ENCODE data around the gene CTNNA2. TPM values are rescaled to one million over a fixed set of nuclear protein-coding genes. Genes with fewer than 3 reads are reported as not detected.
"Not testable (repeated sequence)": the region's sequence is repeated elsewhere in the genome, so short reads cannot be mapped to it uniquely, and the experiment has no call there.

CTNNA2 gene
- total RNA-seq, 1 donor from 2014 or later, result 0.37 TPM

DNA sequence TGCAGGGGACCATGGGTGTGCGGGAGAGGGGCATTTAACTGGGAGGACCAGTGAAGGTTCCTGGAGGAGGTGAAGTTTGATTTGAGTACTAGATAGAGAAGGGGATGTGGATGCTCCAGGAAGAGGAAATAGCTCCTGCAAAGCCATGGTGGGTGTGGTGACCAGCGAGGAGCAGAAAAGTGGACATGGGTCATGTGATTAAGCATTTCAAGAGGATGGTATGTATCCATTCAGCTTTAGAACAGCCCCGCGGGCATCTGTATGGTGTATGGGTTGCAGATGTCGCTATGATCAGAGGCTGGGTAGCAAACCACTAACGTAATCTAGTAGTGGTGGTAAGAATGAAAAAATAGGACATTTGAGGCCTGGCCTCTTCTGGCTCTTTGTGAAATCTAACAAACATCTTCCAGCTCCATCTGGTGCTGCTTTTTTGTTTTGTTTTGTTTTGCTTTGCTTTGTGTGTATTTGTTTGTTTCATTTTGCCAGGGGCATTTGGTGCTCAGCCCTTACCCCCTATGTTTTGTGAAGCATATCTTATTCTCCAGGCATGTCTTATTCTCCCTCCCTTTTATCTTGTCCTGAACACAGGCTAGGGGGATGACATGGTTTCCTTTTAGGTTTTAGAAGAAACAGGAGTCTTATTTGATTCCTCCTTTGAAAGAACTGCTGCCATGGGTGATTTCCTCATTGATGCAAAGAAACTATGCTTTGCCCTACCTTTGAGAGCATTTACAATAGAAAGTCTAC lies 565.6 kb downstream of the CTNNA2 start:
- DNase-seq (ENCODE audit: low spot score), result no peak

DNA sequence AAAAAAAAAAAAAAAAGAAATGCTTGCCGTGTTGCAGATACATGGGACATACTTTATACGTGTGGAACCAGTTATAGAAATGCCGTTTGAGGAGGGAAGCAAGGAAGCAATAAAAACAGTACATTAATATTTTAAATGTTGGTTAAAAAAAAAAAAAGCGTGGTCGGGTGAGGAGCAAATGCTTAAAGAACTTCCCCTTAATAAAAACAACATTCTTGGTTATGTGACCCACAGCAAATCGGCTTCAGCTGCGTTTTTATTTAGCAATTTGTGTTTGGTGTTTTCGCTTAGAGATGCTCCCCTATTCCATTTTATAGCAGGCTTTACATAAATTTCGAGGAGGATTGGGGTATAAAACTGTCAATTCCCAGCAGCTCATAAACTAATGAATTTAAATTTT lies 568.1 kb downstream of the CTNNA2 start:
- DNase-seq (ENCODE audit: low spot score), result no peak

DNA sequence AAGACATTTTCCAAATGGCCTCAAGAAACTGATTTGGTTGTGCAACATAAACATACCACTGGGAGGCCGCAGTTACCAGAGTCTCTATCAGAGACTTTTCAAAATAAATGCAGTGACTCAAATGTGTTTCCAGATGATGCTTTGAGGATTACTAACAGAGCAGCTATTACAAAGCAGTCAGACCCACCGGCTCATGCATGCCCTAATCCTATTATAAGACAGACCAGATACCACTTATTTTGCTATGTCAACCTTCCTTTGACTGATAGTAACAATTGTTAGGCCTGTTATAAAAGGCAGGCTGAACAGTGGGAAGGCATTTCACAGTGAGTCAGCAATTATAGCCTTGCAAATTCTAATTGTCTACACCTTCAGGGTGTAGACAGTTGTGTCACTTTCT lies 574.0 kb downstream of the CTNNA2 start:
- DNase-seq (ENCODE audit: low spot score), result no peak

DNA sequence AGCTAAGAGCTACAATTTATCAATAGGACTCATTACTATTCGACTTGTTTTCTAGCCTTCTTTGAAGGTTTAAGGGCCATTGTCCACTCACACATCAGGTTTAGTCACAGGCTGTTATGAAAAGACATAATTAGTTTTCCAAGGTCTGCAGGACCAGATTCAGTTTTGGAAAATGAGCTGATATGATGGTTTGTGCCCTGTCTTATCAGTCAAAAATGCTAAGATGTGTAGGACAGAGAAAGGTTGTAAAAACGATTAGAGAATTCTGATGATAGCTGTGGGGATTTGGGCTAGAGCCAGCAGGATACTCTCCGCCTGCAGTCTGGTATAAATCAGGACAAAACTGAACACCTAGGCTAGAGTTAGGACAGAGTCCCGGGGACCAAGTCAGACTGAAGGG lies 578.4 kb downstream of the CTNNA2 start:
- DNase-seq (ENCODE audit: low spot score), result no peak

DNA sequence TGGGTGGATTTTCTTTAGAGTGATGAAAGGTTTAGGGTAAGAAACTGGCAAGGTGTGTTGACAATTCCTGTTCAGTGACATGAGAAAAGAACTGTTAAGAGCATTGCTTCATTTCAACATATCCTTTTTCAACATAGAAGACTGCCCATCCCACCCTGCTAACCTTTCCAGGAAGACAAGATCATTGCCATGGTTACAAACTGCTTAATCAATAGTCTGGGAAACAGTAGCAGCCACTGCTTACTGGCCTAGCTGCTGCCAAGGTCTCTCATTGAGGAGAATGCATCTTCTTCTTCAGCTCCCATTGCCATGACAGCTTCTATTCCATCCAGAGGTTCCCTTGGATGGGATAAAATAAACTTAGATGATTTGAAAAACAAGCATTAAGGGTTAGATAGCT lies 579.6 kb downstream of the CTNNA2 start:
- no peak for DNase-seq (ENCODE audit: low spot score)

DNA sequence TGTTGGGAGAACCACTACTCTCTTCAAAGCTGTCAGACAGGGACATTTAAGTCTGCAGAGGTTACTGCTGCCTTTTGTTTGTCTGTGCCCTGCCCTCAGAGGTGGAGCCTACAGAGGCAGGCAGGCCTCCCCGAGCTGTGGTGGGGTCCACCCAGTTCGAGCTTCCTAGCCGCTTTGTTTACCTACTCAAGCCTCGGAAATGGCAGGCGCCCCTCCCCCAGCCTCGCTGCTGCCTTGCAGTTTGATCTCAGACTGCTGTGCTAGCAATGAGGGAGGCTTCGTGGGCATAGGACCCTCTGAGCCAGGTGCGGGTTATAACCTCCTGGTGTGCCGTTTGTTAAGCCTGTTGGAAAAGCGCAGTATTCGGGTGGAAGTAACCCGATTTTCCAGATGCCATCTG lies 585.7 kb downstream of the CTNNA2 start:
- not testable (repeated sequence) for DNase-seq (ENCODE audit: low spot score)

DNA sequence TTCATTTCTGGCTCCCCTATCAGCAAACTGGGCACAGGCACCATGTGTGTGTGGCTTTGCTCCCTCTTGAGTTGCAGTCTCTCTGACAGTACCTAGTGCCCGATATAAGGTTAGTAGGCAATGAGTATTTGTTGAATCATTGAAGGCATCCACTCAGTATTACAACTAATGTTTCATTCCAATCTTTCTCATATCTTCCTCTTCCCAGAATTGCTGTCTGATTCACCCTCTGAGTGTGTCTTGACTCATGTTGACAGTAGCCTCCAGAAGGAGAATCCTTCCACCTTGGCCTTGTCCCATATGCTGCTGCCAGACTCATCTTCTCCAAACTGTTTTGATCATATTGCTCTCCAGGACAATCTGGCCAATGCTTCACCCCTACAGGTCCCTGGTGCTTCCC lies 589.2 kb downstream of the CTNNA2 start:
- no peak for DNase-seq (ENCODE audit: low spot score)

DNA sequence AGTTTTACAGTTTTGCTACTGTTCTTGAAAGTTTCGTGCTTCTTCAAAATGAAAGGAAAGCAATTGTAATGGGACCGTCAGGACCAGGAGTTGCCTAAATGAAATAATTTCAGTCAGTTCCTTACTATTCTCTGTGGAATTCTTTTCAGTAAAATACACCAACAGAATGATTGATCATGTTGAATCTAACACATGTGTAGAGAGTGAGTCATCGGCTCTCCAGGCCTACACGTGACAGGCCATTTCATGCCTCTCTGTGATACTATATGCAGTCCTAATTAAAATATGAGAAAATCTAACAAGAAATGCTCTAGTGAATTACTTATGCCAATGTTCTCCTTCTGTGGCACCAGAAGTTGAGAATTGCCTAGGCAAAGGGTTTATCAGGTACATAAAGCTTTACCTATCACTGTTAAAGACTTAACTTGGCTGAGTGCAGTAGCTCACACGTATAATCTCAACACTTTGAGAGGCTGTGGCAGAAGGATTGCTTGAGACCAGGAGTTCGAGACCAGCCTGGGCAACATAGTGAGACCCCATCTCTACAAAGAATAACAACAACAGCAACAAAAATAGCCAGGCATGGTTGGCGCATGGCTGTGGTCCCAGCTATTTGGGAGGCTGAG lies 592.3 kb downstream of the CTNNA2 start:
- DNase-seq (ENCODE audit: low spot score), result no peak

DNA sequence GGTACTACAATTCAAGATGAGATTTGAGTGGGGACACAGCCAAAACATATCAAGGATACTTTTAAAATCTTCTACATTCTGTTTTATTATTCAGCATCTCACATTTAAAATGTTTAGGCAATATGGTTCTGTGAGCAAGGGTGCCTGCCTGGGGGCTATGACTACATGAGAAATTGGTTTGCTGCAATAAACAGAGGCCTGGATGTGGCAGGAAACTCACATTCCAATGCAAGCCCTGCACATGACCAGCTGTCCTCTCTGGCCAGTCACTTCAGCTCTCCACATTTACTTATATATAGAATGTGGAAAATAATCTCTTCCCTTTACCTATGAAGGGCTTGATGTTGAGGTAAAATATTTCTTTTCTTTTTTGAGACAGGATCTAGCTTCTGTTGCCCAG lies 598.3 kb downstream of the CTNNA2 start:
- no peak for DNase-seq (ENCODE audit: low spot score)

DNA sequence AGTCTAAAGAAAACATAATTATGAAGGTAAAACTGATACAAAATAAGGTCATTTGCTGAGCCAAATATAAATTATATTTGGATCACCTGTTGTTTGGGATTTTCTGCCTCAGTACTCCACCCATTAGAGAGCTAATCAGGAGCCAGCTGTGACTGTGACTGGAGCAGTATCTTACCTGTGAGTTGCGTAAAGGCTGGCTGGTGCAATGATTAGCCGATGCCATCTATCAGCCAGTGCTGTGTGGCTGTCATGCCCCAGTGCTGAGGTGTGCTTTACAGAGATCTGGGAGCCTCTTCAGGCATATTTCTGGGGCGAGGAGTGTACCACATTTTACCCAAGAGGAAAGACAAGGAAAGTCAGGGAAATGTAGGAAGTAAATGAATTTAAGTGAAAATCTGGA lies 599.9 kb downstream of the CTNNA2 start:
- no peak for DNase-seq (ENCODE audit: low spot score)

DNA sequence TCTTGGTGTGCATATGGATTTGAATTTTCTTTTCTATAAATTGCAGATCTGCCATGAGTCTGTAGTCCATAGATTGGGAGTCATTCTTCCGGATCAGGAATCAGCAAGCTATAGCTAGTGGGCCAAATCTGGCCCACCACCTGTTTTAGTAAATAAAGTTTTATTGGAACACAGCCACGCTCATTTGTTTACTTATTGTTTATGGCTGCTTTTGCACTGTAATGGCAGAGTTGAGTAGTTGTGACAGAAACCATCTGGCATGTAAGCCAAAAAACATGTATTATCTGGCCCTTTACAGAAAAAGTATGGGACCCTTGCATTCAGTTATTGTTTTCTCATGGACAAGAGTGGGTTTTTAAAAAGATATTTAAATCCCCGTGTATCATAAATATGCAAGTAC lies 600.5 kb downstream of the CTNNA2 start:
- no peak for DNase-seq (ENCODE audit: low spot score)

DNA sequence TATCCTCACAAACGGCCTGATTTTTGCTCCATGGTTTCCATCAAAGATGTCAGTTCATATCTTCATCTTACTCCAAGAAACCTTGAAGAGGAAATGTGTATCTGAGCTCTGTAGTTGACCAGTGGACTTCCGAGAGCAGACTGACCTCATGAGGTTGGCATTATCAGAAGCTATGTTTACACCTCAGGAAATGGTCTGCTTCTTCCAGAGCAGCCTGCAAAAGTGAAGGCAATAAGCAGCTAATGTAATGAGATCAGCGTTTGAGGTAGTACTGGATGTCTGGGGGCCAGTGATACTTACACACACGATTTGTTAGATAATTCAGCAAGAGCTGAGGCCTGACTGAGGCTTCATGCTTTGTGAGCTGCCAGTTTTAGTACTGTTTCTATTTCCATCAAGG lies 602.0 kb downstream of the CTNNA2 start:
- no peak for DNase-seq (ENCODE audit: low spot score)

DNA sequence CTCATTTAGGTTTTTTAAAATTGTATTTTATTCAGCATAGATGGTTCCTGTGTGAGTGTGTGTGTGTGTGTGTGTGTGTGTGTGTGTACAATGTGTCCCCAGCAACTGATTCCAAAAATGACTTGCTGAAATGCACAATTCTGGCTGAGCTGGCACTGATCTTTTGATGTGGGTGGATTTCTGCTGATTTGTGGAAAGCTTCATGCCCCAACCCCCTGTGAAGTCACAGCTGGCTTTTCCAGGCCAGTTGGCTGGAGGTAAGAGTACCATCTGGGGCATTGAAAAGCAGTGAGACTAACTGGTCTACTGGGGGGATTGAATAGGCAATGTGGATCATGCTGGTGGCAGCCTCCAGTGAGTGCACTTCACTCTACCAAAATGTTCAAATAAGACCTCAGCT lies 604.5 kb downstream of the CTNNA2 start:
- DNase-seq (ENCODE audit: low spot score), result no peak

DNA sequence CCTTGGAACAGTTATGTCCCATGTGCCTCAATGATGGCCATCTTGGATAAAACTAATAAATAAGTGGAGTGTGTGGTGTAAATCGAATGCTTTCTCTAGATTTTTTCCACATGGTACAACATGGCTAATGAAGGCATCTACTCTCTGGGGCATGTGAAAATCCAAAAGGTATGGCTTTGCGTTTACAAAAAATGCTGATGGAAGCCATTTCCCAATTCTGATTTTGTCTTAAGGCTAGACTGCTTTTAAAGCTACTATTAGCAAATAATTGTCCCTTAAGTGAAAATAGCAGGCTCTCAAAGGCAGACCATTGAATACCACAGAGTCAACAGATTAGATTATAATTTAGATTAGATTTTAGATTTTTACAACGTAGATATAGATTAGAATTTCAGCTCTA lies 608.0 kb downstream of the CTNNA2 start:
- DNase-seq (ENCODE audit: low spot score), result no peak

DNA sequence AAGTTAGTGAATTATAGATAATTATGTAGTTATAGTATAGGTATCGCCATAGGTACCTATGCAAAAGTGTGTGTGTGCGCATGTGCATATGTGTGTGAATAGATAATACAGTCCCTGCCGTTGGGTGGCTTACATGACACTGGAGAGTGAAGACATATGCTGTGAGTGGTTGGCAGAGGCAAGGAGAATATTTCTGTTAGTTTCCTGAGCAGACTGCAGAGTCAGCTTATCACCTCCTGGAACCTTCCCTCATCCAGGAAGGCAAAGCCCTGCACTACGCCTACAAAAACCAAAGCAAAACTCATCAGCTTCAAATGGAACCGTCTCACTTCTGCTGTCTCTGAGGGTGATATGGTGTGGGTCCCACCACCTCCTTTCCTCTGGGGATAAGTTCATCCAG lies 609.8 kb downstream of the CTNNA2 start:
- no peak for DNase-seq (ENCODE audit: low spot score)

DNA sequence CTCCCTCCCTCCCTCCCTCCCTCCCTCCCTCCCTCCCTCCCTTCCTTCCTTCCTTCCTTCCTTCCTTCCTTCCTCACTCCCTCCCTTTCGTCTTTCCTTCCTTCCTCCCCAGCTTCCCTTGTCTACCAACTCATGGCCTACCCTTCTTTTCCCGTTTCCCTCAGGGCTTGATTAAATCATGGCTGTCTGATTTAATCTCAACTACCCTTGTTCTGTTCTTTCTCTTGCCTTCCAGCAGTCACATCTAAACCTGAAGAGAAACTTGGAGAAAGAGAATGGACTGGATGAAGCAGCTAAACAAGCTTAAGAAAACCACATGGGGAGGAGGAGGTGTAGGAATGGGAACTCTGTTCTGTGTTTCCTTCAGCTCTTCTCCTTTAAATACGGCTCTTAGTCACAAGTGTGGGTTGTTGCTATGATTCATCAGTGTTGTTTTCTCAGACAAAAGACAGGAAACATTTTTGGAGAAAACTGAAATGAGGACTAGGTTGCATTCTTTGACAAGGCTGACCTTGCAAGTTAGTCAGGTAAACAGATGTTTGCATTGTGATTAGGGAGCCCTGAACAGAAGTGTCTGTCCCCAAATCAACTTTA lies 613.8 kb downstream of the CTNNA2 start:
- no peak for DNase-seq (ENCODE audit: low spot score)

DNA sequence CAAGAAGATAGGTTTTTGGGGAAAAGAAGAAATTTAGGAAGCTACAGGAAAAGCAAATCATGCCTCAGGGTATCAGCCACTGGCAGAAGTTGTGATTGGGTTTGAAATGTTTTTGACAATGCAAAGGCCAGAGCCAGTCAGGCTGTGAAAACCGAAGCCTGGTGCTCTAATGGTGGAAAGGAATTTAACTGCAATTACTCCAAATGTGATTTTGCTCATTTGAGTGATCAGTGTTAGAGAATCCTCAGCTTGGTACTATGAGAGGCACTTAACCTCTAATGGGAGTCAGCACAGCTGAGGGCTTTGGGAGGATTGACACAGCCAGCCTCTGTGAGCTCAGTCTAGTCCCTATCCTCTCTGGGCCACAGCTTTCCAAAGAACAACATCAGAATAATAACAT lies 615.2 kb downstream of the CTNNA2 start:
- no peak for DNase-seq (ENCODE audit: low spot score)

DNA sequence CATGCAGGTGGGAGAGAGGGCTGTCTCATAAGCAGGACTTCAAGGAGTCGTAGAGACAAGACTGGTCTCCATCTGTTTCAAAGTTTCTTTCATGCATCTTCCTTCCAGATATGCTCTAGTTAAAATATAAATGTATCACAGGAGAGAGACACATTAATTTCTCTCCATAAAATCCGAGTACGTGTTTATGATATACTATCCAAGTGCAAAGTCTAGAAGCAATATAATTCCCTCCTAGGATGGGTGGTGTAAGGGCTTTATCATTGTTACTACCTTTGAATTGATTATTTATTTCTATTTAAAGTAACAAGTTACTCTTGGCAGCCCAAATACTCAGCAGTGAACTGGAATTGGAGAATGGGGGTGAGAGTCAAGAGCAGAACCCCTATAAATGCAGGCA lies 619.4 kb downstream of the CTNNA2 start:
- DNase-seq (ENCODE audit: low spot score), result no peak

DNA sequence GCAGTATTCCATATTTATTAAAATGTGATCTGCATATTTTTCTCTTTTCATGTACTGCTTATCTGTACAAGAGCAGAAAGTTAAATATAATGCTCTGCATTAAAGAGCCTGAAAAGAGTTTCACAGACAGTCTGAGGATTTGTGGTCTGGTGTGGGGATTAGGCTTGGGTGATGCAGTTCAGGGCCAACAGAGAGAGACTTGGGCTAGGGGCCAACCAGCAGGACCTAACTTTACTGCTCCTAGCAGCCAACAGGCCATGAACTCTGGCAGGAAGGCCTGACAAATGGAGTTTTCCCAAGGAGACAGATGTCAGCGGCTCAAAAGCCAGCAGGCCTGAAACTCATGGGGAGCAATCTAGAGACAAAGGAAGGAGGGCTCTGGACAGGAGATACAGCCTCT lies 622.1 kb downstream of the CTNNA2 start:
- no peak for DNase-seq (ENCODE audit: low spot score)

DNA sequence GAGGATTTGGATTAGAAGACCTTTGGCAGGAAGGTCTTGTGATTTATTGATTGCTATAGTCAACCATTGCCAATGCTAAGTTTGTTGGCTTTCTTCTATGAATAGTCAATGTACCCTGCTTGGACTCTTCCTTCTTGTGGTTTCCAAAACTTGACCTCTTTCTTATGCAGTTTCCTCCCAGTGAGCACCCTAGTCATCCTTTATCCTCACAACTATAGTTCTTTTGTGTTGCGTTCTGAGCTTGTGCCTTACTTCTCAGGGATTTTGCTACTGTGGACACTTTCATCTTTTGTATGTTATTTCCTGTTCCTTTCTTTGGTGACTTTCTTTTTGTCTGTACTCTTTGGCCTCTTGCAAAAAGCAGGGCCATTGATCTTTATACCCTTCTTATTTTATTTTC lies 623.5 kb downstream of the CTNNA2 start:
- no peak for DNase-seq (ENCODE audit: low spot score)

DNA sequence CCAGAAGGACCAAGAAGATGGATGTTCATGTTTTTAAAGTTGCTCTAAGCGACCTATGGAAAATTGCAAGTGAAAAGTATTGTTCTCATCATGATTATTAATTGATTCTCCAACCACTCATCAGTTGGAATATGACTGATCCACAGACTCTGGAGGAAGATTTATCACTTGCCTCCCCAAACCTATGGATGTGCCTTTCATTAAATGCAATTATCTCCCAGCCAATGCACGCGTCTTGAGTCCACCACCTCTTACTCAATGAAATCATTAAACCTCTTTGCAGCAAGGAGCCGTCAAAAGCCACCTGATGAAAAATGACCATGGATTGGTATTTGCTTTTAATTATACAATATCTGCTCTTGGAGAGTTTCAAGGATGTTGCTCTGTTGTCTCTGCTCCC lies 626.1 kb downstream of the CTNNA2 start:
- no peak for DNase-seq (ENCODE audit: low spot score)

DNA sequence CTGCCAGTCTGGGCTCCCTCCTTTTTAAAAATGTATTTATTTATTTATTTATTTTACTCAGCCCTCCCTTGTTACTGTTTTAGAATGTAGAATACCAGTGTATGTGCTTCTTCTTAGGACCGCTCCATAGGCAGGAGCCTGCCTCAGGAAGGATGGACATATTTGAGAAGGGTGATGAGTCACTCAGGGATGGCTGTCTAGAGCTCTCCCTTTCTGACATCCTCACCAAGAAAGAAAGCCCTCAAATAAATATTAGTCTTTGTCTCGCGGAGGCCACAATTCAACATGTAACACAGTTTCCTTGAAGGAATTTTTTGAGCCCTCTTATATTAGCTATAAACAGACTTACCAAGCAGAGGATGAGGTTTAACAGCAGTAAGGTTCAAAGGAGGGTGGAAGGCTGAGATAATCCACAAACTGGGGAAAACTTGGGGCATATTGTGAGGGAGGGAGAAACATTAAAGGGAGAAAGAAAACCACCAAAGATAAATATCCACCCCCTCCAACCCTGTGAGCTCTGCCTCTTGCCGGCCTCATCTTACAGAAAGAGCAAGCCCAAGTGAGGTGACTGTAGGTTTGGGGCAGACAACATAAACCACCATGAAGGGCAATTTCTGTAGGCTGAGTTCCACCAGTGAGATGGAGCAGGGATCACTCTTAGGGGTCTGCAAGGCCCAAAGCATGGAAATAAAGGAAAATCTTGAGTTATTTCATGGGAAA lies 628.3 kb downstream of the CTNNA2 start:
- no peak for DNase-seq (ENCODE audit: low spot score)

DNA sequence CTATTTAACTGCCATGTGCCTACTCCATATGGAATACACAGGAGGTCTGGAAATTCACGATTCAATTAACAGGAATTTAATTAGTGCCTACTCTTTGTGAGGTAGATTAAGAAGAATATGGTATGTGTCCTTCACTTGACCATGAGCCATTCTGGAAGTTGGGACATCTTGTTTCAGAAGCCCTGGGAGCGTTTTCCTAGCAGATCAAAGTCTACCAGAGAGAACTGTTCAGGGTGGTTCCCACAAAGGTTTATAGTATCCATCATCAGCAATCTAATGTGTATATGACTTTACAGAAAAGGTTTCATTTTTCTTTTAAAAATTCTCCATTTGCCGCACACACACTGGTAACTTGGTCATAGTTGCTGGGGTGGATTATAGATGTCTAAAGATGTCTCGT lies 632.6 kb downstream of the CTNNA2 start:
- DNase-seq (ENCODE audit: low spot score), result no peak

Data from mucosa of gallbladder (tissue), 1 donor.